ENCODE data around the gene CCDC88C. TPM values are rescaled to one million over a fixed set of nuclear protein-coding genes. Genes with fewer than 3 reads are reported as not detected.

The CCDC88C gene
- total and polyA plus RNA-seq, 2 experiments from 2014 or later: 23.6 to 60.7 TPM

- TF ChIP-seq, protein P1, sequence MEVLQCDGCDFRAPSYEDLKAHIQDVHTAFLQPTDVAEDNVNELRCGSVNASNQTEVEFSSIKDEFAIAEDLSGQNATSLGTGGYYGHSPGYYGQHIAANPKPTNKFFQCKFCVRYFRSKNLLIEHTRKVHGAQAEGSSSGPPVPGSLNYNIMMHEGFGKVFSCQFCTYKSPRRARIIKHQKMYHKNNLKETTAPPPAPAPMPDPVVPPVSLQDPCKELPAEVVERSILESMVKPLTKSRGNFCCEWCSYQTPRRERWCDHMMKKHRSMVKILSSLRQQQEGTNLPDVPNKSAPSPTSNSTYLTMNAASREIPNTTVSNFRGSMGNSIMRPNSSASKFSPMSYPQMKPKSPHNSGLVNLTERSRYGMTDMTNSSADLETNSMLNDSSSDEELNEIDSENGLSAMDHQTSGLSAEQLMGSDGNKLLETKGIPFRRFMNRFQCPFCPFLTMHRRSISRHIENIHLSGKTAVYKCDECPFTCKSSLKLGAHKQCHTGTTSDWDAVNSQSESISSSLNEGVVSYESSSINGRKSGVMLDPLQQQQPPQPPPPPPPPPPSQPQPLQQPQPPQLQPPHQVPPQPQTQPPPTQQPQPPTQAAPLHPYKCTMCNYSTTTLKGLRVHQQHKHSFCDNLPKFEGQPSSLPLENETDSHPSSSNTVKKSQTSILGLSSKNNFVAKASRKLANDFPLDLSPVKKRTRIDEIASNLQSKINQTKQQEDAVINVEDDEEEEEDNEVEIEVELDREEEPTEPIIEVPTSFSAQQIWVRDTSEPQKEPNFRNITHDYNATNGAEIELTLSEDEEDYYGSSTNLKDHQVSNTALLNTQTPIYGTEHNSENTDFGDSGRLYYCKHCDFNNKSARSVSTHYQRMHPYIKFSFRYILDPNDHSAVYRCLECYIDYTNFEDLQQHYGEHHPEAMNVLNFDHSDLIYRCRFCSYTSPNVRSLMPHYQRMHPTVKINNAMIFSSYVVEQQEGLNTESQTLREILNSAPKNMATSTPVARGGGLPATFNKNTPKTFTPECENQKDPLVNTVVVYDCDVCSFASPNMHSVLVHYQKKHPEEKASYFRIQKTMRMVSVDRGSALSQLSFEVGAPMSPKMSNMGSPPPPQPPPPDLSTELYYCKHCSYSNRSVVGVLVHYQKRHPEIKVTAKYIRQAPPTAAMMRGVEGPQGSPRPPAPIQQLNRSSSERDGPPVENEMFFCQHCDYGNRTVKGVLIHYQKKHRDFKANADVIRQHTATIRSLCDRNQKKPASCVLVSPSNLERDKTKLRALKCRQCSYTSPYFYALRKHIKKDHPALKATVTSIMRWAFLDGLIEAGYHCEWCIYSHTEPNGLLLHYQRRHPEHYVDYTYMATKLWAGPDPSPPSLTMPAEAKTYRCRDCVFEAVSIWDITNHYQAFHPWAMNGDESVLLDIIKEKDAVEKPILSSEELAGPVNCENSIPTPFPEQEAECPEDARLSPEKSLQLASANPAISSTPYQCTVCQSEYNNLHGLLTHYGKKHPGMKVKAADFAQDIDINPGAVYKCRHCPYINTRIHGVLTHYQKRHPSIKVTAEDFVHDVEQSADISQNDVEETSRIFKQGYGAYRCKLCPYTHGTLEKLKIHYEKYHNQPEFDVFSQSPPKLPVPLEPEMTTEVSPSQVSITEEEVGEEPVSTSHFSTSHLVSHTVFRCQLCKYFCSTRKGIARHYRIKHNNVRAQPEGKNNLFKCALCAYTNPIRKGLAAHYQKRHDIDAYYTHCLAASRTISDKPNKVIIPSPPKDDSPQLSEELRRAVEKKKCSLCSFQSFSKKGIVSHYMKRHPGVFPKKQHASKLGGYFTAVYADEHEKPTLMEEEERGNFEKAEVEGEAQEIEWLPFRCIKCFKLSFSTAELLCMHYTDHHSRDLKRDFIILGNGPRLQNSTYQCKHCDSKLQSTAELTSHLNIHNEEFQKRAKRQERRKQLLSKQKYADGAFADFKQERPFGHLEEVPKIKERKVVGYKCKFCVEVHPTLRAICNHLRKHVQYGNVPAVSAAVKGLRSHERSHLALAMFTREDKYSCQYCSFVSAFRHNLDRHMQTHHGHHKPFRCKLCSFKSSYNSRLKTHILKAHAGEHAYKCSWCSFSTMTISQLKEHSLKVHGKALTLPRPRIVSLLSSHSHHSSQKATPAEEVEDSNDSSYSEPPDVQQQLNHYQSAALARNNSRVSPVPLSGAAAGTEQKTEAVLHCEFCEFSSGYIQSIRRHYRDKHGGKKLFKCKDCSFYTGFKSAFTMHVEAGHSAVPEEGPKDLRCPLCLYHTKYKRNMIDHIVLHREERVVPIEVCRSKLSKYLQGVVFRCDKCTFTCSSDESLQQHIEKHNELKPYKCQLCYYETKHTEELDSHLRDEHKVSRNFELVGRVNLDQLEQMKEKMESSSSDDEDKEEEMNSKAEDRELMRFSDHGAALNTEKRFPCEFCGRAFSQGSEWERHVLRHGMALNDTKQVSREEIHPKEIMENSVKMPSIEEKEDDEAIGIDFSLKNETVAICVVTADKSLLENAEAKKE (CRISPR knock-in tag; IDR thresholded peaks at IDR 0.05): no peak
- TF ChIP-seq REST (IDR thresholded peaks at IDR 0.05; ENCODE audit: unreplicated experiment): no peak
These were observed 42.5 kb downstream of the CCDC88C start (continued) for GRCh38 chr14:91374879-91375702.

- H3K9me3 Mint-ChIP-seq: no peaks in the 10 kb centered on the region
- H3K4me2 ChIP-seq: no peak overlapping the region
- no peak overlapping the region for H3K4me3 ChIP-seq
- peaks cover 79% of the 10 kb centered on the region for H3K4me1 Mint-ChIP-seq
- ATAC-seq (no peak), DNase-seq (ENCODE audit: low spot score) (no peak)
- no peaks in the 10 kb centered on the region for H3K27me3 ChIP-seq (ENCODE audit: insufficient read depth)
- no peak overlapping the region for H2AFZ ChIP-seq
- 0 out of 2 replicates have a peak, but pooled peaks cover 3% of the 10 kb centered on the region for H3F3A ChIP-seq (replicated peaks; ENCODE audit: low read depth)
- peak overlapping the region; percentile 22 for H3K27ac Mint-ChIP-seq
- H3K27ac ChIP-seq (ENCODE audit: low read depth): no peak overlapping the region
- H3K4me1 ChIP-seq (ENCODE audit: insufficient read depth): peaks cover 39% of the 10 kb centered on the region
- peaks cover 80% of the 10 kb centered on the region for H3K79me2 ChIP-seq (replicated peaks; ENCODE audit: insufficient read depth)
- H3K9me2 ChIP-seq (ENCODE audit: insufficient read depth): no peaks in the 10 kb centered on the region
- peaks cover 19% of the 10 kb centered on the region for H3K27me3 Mint-ChIP-seq (ENCODE audit: insufficient read depth, low read depth, poor library complexity)
- H3K36me3 ChIP-seq (ENCODE audit: insufficient read depth): no peaks in the 10 kb centered on the region
- H3K4me3 Mint-ChIP-seq: no peak overlapping the region; the same call in 2 of the 3 replicates
- peaks cover 4% of the 10 kb centered on the region for H4K20me1 ChIP-seq (replicated peaks; ENCODE audit: insufficient read depth)
- no peaks in the 10 kb centered on the region; the same call in 2 of the 3 replicates for H3K36me3 Mint-ChIP-seq (ENCODE audit: low read depth)
- TF ChIP-seq, protein P2, sequence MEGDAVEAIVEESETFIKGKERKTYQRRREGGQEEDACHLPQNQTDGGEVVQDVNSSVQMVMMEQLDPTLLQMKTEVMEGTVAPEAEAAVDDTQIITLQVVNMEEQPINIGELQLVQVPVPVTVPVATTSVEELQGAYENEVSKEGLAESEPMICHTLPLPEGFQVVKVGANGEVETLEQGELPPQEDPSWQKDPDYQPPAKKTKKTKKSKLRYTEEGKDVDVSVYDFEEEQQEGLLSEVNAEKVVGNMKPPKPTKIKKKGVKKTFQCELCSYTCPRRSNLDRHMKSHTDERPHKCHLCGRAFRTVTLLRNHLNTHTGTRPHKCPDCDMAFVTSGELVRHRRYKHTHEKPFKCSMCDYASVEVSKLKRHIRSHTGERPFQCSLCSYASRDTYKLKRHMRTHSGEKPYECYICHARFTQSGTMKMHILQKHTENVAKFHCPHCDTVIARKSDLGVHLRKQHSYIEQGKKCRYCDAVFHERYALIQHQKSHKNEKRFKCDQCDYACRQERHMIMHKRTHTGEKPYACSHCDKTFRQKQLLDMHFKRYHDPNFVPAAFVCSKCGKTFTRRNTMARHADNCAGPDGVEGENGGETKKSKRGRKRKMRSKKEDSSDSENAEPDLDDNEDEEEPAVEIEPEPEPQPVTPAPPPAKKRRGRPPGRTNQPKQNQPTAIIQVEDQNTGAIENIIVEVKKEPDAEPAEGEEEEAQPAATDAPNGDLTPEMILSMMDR (conservative IDR thresholded peaks at IDR 0.05; ENCODE audit: low read depth in 2 of 2): no peak
- TF ChIP-seq ZNF331 (CRISPR knock-in tag; IDR thresholded peaks at IDR 0.05; ENCODE audit: low read depth): no peak
These were observed 43.2 kb downstream of the CCDC88C start for GRCh38 chr14:91374287-91374878.
